ENCODE results near the gene HOXA9. TPM values are rescaled to one million over a fixed set of nuclear protein-coding genes. Genes with fewer than 3 reads are reported as not detected.
A peak's percentile ranks its signal among the peaks of the same experiment; 100 is the strongest.

The HOXA9 gene
- total and polyA plus RNA-seq, 2 of the 8 experiments (the other 6 are each of a cell fraction or from before 2014, with no cell fraction given), result not detected

DNA sequence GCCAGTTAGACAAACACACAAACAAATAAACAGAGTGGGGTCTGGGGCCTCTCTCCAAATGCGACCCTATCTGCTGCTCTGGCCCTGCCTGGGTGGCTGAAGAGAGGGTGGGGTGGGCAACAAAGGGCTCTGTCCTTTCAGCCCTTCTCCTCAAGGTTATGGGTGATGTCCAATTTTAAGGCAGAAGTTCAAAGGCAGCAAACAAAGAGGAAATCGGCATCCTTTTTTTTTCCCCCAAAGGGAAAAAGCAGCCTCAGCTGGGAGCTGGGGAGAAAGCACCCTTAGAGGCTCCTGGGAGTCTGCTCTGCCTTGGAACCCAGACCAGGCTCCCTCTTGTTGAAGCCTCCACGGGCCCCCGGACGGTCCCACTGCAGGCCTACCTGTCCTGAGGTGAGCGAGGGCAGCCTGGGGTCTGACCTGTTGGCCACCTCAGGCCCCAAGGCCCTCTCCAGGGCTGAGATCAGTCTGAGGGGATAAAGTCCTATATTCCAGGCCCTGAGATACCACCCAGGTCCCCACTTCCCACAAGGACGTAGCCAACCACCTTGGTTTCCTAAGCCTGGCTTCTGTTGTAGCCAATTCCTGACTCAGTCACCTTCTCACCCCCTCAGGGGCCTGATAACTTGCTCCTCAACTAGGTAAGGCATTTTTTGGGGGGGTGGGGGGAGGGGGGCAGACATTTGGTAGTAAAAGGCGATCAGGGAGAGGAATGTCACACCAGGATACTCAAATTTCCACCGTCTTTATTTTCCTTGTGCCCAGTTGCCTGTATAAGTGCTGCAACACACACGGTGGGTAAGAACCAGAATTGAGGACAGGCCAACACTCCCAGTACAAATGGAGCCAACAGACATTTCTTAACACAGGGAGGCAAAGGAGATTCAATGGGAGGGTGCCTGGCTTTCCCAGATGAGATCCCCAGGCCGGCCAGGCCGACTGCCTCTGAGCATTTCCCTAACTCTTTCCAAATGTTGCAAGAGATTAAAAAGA lies 15.4 kb upstream of the HOXA9 start:
- H3K23me2 ChIP-seq (ENCODE audit: low read depth, low read length), result no peaks in the 10 kb centered on the region
- H3K23ac ChIP-seq (ENCODE audit: insufficient read length), result no peak overlapping the region
- ChIA-PET POLR2A (ENCODE audit: partially characterized antibody) (no interaction called here), CTCF (ENCODE audit: partially characterized antibody) (interaction anchor here (0.6 to 2.7 kb wide), 25 partner anchors 7 to 663 kb away, joined by 3 to 26 read pairs (median 5); partner anchors contain the start of genes HOXA13, HOXA3, HOXA5 and HOXA7)
- H3K14ac ChIP-seq (ENCODE audit: insufficient read length), result no peak overlapping the region
- no peak overlapping the region for H3K27ac ChIP-seq (ENCODE audit: low read depth, low read length)
- H2AK5ac ChIP-seq (ENCODE audit: low read depth, low read length), result no peak overlapping the region
- H3K4me3 ChIP-seq (ENCODE audit: extremely low read depth in 1 of 4, insufficient read depth in 2 of 4, low read depth in 3 of 4, low read length in 4 of 4), result no peak overlapping the region
- H3K9ac ChIP-seq (replicated peaks in 1 of 4; ENCODE audit: extremely low read depth in 1 of 4, low read depth in 3 of 4, low read length in 3 of 4), result no peak overlapping the region
- H2BK5ac ChIP-seq (ENCODE audit: low read depth, low read length), result no peak overlapping the region
- H4K91ac ChIP-seq (replicated peaks; ENCODE audit: insufficient read length, low read length), result no peak overlapping the region
- no peak overlapping the region for H3K4ac ChIP-seq (replicated peaks; ENCODE audit: insufficient read length, low read depth, low read length)
- no peak overlapping the region for H2BK15ac ChIP-seq (ENCODE audit: low read length)
- no peaks in the 10 kb centered on the region for H3K79me2 ChIP-seq (ENCODE audit: control insufficient read depth in 1 of 2, insufficient read depth in 2 of 2, low read length in 2 of 2)
- no peak overlapping the region for H3K18ac ChIP-seq (ENCODE audit: extremely low read depth, low read length)
- peaks cover 0 to 5% (median 0%) of the 10 kb centered on the region in 4 experiments; a peak in 1 of 8 replicates for H3K36me3 ChIP-seq (ENCODE audit: control insufficient read depth in 2 of 4, insufficient read depth in 4 of 4, low read length in 3 of 4)
- H3K79me1 ChIP-seq (ENCODE audit: low read depth, low read length), result no peaks in the 10 kb centered on the region
- H2BK12ac ChIP-seq (ENCODE audit: low read depth, low read length), result 0 out of 2 replicates have a peak overlapping the region, but pooled peaks have one; percentile 27
- WGBS, 2 experiments (ENCODE audit: extremely low coverage in 1 of 2, insufficient coverage in 1 of 2, insufficient read length in 1 of 2, insufficient replicate concordance in 2 of 2, low coverage in 1 of 2, low lambda C conversion rate in 2 of 2, missing lambda C conversion rate in 1 of 2), result 39% methylated on average over 11 of the region's 12 CpGs; no CpG with 5 or more reads in 1 of the 2 experiments
- peak in 1 of 2 experiments; percentile 40 for DNase-seq (ENCODE audit: low read depth in 1 of 2, low spot score in 2 of 2)
- H3K4me1 ChIP-seq (replicated peaks in 1 of 4; ENCODE audit: control insufficient read depth in 3 of 4, insufficient read depth in 4 of 4, low read length in 3 of 4), result peaks cover 1 to 10% (median 6%) of the 10 kb centered on the region in 4 experiments
- no peak overlapping the region; a peak in 1 of 4 replicates for H3K4me2 ChIP-seq (ENCODE audit: insufficient read depth in 1 of 2, low read depth in 2 of 2, low read length in 2 of 2)
- no peak overlapping the region for H2BK120ac ChIP-seq (replicated peaks; ENCODE audit: low read depth, low read length)
- H4K20me1 ChIP-seq (replicated peaks in 1 of 2; ENCODE audit: control insufficient read depth in 1 of 2, insufficient read depth in 2 of 2, low read length in 2 of 2), result peaks cover 40 to 48% of the 10 kb centered on the region in 2 experiments
- peak overlapping the region; percentile 58; the same call in 1 of the 2 replicates for H4K8ac ChIP-seq (ENCODE audit: extremely low read depth, insufficient read depth, low read length)
- no peak overlapping the region for H2BK20ac ChIP-seq (ENCODE audit: low read length)
- no peak overlapping the region for H2AFZ ChIP-seq (ENCODE audit: low read length)
- TF ChIP-seq SP2 (IDR thresholded peaks at IDR 0.05; ENCODE audit: low read length) (no peak), NRF1 (IDR thresholded peaks at IDR 0.05; ENCODE audit: low read depth, low read length) (no peak), NANOG (IDR thresholded peaks at IDR 0.05; ENCODE audit: insufficient read depth, low read depth, low read length, poor library complexity, severe bottlenecking) (no peak), CBX8 (IDR thresholded peaks at IDR 0.05; ENCODE audit: borderline replicate concordance, low read depth, low read length) (no peak), EZH2 (IDR thresholded peaks at IDR 0.05; ENCODE audit: low read depth, low read length, severe bottlenecking) (peak; percentile 45), RNF2 (IDR thresholded peaks at IDR 0.05; ENCODE audit: borderline replicate concordance, low read depth, low read length, missing control alignments, poor library complexity, severe bottlenecking) (peak; percentile 75)
- TF ChIP-seq, protein P1, sequence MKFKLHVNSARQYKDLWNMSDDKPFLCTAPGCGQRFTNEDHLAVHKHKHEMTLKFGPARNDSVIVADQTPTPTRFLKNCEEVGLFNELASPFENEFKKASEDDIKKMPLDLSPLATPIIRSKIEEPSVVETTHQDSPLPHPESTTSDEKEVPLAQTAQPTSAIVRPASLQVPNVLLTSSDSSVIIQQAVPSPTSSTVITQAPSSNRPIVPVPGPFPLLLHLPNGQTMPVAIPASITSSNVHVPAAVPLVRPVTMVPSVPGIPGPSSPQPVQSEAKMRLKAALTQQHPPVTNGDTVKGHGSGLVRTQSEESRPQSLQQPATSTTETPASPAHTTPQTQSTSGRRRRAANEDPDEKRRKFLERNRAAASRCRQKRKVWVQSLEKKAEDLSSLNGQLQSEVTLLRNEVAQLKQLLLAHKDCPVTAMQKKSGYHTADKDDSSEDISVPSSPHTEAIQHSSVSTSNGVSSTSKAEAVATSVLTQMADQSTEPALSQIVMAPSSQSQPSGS (IDR thresholded peaks at IDR 0.05; ENCODE audit: low read length), result no peak
- peaks cover 98 to 100% (median 100%) of the 10 kb centered on the region in 4 experiments for H3K27me3 ChIP-seq (replicated peaks in 1 of 4; ENCODE audit: control insufficient read depth in 3 of 4, extremely low read depth in 1 of 4, insufficient read depth in 3 of 4, low read length in 3 of 4)
- H4K5ac ChIP-seq (ENCODE audit: insufficient read length, low read depth, low read length), result no peak overlapping the region
- no peak overlapping the region for H3K56ac ChIP-seq (replicated peaks; ENCODE audit: insufficient read length, low read depth, low read length)
- no peak for FAIRE-seq
- no peaks in the 10 kb centered on the region for H3K9me3 ChIP-seq (ENCODE audit: insufficient read depth in 2 of 2, low read depth in 1 of 2, low read length in 1 of 2)

All from H1 (cell line).